ENCODE measurements around the gene KLF7. TPM values are rescaled to one million over a fixed set of nuclear protein-coding genes. Genes with fewer than 3 reads are reported as not detected.

KLF7 gene
- total RNA-seq (2014; rRNA removed; shearing (Covaris generic)): 19.9 and 21.6 TPM in 2 replicates

DNA sequence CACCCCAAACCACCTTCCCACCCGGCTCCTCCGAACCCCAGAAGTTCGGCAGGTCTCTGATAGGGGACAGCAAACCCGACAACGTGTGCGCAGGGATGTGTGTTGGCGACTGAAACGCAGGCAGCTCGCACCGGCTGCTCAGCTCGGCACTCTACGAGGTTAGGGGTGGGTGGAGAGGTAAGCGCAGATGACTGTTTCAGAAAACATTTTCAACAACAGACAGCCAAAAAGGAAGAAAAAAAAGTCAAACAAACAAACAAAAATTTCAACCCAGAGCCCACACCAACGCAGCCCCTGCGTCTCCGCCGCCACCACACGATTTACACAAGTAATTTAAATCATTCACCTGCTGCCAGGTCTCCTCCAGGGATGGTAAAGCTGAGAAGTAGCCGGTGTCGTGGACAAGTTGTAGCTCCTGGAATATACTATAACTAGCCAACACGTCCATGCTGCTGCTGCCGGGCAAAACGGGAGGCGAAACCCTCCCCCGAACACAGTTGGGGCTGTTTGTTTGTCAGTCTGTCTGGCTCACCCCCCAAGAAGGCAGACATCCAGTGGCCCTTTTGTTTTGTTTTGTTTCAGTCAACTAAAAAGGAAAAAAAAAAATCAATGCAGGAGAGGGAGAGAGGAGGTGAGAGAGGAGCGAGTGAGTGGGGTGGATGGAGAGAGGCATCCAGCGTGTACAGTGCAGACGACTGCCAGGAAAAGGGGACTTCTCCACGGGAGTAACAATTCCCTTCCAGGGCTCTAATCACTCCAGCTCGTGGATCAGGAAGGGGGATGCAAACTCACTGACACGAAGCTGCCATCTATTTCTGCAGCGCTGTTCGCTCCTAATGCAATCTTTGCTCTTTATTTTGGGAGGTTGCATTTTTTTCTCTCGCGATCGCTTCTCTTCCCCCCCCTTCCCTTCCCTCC lies at the start of gene KLF7:
TSS of gene KLF7 (minus strand) at position 828 of the 918 bp plus-strand sequence. CDS start at position 448, 380 bp downstream.
- peak within 1 kb of the TSS; percentile 76 for H3K4me3 ChIP-seq (ENCODE audit: insufficient read depth, low read depth, low read length)
- DNase-seq: peak; percentile 7
- no peaks in the 10 kb centered on the region for H3K36me3 ChIP-seq (replicated peaks; ENCODE audit: control insufficient read depth, insufficient read depth, low read length)
- H3K27me3 ChIP-seq (ENCODE audit: control insufficient read depth, insufficient read depth, low read length): no peaks in the 10 kb centered on the region

GRCh38 chr2:207215308-207215707 lies 49.6 kb upstream of the KLF7 start:
- no peak for DNase-seq
- Histone ChIP-seq H3K27me3 (ENCODE audit: control insufficient read depth, insufficient read depth, low read length) (no peaks in the 10 kb centered on the region), H3K4me3 (ENCODE audit: insufficient read depth, low read depth, low read length) (no peak overlapping the region), H3K36me3 (replicated peaks; ENCODE audit: control insufficient read depth, insufficient read depth, low read length) (no peaks in the 10 kb centered on the region)

- DNase-seq: no peak
- H3K36me3 ChIP-seq (replicated peaks; ENCODE audit: control insufficient read depth, insufficient read depth, low read length): no peaks in the 10 kb centered on the region
- H3K4me3 ChIP-seq (ENCODE audit: insufficient read depth, low read depth, low read length): no peak overlapping the region
- H3K27me3 ChIP-seq (ENCODE audit: control insufficient read depth, insufficient read depth, low read length): no peaks in the 10 kb centered on the region
Measured at GRCh38 chr2:207214446-207214845, 48.7 kb upstream of the KLF7 start.

GRCh38 chr2:207206011-207206410 lies 40.3 kb upstream of the KLF7 start:
- H3K4me3 ChIP-seq (ENCODE audit: insufficient read depth, low read depth, low read length): no peak overlapping the region
- H3K36me3 ChIP-seq (replicated peaks; ENCODE audit: control insufficient read depth, insufficient read depth, low read length): no peaks in the 10 kb centered on the region
- DNase-seq: no peak
- H3K27me3 ChIP-seq (ENCODE audit: control insufficient read depth, insufficient read depth, low read length): no peaks in the 10 kb centered on the region

- H3K36me3 ChIP-seq (replicated peaks; ENCODE audit: control insufficient read depth, insufficient read depth, low read length): no peaks in the 10 kb centered on the region
- H3K27me3 ChIP-seq (ENCODE audit: control insufficient read depth, insufficient read depth, low read length): no peaks in the 10 kb centered on the region
- H3K4me3 ChIP-seq (ENCODE audit: insufficient read depth, low read depth, low read length): no peak overlapping the region
- DNase-seq: no peak
Measured at GRCh38 chr2:207205173-207205957, 39.6 kb upstream of the KLF7 start.

- DNase-seq: no peak
- H3K27me3 ChIP-seq (ENCODE audit: control insufficient read depth, insufficient read depth, low read length): no peaks in the 10 kb centered on the region
- no peaks in the 10 kb centered on the region for H3K36me3 ChIP-seq (replicated peaks; ENCODE audit: control insufficient read depth, insufficient read depth, low read length)
- no peak overlapping the region for H3K4me3 ChIP-seq (ENCODE audit: insufficient read depth, low read depth, low read length)
Measured at GRCh38 chr2:207203056-207203455, 37.3 kb upstream of the KLF7 start.

GRCh38 chr2:207202645-207203044 lies 36.9 kb upstream of the KLF7 start:
- Histone ChIP-seq H3K36me3 (replicated peaks; ENCODE audit: control insufficient read depth, insufficient read depth, low read length) (no peaks in the 10 kb centered on the region), H3K4me3 (ENCODE audit: insufficient read depth, low read depth, low read length) (no peak overlapping the region), H3K27me3 (ENCODE audit: control insufficient read depth, insufficient read depth, low read length) (no peaks in the 10 kb centered on the region)
- no peak for DNase-seq

DNA sequence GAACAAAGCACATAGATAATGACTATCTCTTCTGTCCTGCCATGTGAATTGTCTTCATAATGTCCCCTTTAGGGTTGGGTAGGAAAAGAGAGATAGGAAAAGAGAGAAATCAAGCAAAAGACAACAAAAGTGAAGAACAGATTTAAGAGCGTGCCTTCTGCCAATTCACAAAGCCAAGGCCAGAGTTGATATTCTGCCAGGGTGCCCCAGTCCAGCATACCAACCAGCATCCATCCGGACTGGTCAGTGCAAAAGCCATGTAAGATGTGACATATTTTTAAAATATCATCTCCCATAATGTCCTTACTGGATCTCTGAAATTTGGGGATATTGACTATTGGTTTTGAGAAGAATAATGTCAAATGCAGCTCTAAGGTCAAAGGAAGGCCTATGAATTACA lies 35.7 kb upstream of the KLF7 start:
- Histone ChIP-seq H3K4me3 (ENCODE audit: insufficient read depth, low read depth, low read length) (no peak overlapping the region), H3K27me3 (ENCODE audit: control insufficient read depth, insufficient read depth, low read length) (no peaks in the 10 kb centered on the region), H3K36me3 (replicated peaks; ENCODE audit: control insufficient read depth, insufficient read depth, low read length) (no peaks in the 10 kb centered on the region)
- DNase-seq: no peak

DNA sequence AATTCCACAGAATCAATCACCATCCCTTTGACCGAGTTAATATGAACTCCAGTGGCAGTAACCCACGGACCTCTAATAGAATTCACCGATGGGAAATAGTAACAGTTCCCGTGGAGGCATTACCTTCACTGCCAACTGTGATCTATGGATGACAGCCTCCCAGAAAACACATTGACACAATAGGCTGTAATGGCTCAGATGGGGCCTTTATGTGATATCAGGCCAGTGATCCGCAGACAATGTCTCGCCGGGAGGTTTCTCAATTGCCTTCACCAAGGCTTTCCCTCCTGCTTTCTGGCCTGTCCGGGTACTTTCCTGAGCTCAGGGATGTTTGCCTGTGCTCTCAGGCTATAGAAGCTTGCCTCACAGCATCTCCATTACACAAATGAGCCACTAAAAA lies 34.4 kb upstream of the KLF7 start:
- DNase-seq: no peak

GRCh38 chr2:207194028-207194427 lies 28.3 kb upstream of the KLF7 start:
- Histone ChIP-seq H3K4me3 (ENCODE audit: insufficient read depth, low read depth, low read length) (no peak overlapping the region), H3K27me3 (ENCODE audit: control insufficient read depth, insufficient read depth, low read length) (no peaks in the 10 kb centered on the region), H3K36me3 (replicated peaks; ENCODE audit: control insufficient read depth, insufficient read depth, low read length) (no peaks in the 10 kb centered on the region)
- no peak for DNase-seq

More for the DNA sequence above, 34.4 kb upstream of the KLF7 start:
- Histone ChIP-seq H3K27me3 (ENCODE audit: control insufficient read depth, insufficient read depth, low read length) (no peaks in the 10 kb centered on the region), H3K4me3 (ENCODE audit: insufficient read depth, low read depth, low read length) (no peak overlapping the region), H3K36me3 (replicated peaks; ENCODE audit: control insufficient read depth, insufficient read depth, low read length) (no peaks in the 10 kb centered on the region)

DNA sequence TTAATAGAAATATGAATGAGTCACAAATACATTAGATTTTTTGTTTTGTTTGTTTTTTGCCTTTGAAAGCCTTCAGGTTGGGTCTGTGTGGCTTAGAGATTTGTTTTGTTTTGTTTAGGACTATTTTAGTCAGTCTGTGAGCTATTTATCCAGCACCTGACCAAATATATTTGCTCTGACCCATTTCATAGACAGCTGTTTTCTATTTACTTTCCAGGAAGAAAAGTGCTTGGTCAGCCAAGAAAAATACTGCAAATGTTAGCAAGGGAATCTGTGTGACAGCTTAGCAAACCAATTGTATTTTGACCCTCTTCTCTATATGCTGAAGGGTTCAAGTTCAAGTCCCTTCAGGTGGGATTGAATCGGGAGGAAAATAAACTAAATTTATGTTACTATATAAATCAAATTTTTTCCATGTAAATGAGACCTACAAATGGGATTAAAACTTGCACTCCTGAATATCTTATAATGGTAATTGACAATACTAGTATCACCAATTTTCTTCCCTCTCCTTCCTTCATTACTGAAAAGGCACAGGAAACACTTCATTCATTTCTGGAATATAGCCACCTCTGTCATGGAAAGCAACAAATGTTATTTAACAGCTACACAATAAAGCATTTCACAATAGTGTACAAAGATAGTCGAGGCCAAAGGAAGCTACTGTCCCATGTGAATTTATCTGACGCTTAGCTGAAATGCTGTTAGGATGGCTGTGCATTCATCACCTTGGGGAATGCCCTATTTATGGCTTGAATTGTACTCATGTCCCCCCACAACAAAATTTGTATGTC lies 23.1 kb upstream of the KLF7 start:
- DNase-seq: no peak
- Histone ChIP-seq H3K36me3 (replicated peaks; ENCODE audit: control insufficient read depth, insufficient read depth, low read length) (no peaks in the 10 kb centered on the region), H3K4me3 (ENCODE audit: insufficient read depth, low read depth, low read length) (no peak overlapping the region), H3K27me3 (ENCODE audit: control insufficient read depth, insufficient read depth, low read length) (no peaks in the 10 kb centered on the region)

- H3K4me3 ChIP-seq (ENCODE audit: insufficient read depth, low read depth, low read length): no peak overlapping the region
- H3K36me3 ChIP-seq (replicated peaks; ENCODE audit: control insufficient read depth, insufficient read depth, low read length): no peaks in the 10 kb centered on the region
- H3K27me3 ChIP-seq (ENCODE audit: control insufficient read depth, insufficient read depth, low read length): no peaks in the 10 kb centered on the region
- no peak for DNase-seq
Measured at GRCh38 chr2:207185372-207185771, 19.6 kb upstream of the KLF7 start.

DNA sequence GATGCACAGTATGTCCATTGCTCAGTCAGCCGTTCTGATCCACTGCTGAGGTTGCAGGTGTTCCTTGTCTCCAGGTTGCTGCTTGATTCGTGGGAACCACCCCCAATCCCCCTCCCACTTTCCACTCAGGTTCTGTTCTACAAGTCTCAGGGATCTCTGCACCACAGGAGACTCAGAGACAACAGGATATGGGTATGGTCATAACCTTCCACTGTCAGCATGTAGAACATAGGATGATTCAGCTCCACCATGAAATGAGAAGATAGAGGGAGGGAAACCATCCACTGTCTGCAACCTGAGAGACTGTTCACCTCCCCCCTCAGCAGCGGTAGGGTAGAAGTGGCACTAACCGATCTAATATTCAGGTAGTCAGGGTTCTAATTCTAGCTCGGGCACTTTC lies 19.0 kb upstream of the KLF7 start:
- no peak overlapping the region for H3K4me3 ChIP-seq (ENCODE audit: insufficient read depth, low read depth, low read length)
- DNase-seq: no peak
- no peaks in the 10 kb centered on the region for H3K27me3 ChIP-seq (ENCODE audit: control insufficient read depth, insufficient read depth, low read length)
- H3K36me3 ChIP-seq (replicated peaks; ENCODE audit: control insufficient read depth, insufficient read depth, low read length): no peaks in the 10 kb centered on the region

GRCh38 chr2:207184348-207184747 lies 18.6 kb upstream of the KLF7 start:
- Histone ChIP-seq H3K4me3 (ENCODE audit: insufficient read depth, low read depth, low read length) (no peak overlapping the region), H3K27me3 (ENCODE audit: control insufficient read depth, insufficient read depth, low read length) (no peaks in the 10 kb centered on the region), H3K36me3 (replicated peaks; ENCODE audit: control insufficient read depth, insufficient read depth, low read length) (no peaks in the 10 kb centered on the region)
- DNase-seq: no peak

Data from H7 (cell line).